ENCODE data around the gene ADGRV1. TPM values are rescaled to one million over a fixed set of nuclear protein-coding genes. Genes with fewer than 3 reads are reported as not detected.

The ADGRV1 gene
- total RNA-seq, 1 experiment from 2014 or later = 64.8 TPM

DNA sequence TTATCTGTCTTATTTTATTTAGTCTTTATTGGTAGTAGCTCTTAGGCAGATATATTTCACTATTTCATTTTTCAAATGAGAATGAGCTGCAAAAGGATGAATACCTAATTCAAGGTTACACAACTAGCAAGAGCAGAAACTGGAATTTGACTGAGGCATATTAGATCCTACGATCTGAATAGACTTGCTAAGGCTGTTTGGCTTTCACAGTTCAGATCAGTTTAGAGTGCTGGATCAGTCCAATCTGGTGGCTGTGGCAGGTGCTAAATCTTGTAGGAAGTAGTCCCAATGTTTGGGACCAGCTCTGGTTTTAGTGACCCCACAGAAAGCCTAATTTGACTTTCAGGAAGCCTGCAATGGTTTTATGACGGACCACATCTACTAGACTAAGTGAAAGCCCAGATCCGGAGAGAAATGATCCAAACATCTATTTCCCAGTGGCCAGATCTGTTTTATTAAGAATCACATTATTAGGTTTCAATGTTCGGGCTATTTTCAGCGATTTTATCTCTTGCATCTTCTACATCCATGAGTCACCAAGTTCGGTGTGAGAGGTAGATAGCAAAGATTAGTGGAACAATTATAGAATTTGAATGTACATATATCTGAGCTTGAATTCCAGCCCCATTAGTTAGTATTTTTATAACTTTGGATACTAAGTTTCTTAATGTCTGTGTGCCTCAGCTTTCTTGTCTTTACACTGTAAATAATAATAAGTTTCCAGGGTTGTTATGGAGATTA, 359.5 kb downstream of the ADGRV1 start:
- no peak overlapping the region for H2BK5ac ChIP-seq (ENCODE audit: insufficient read length, low read length)
- DNase-seq = no peak
- H2BK12ac ChIP-seq (ENCODE audit: insufficient read length, low read depth, low read length) = no peak overlapping the region
- no peak overlapping the region for H2BK20ac ChIP-seq (ENCODE audit: low read depth, low read length, poor library complexity, severe bottlenecking)
- Mint-ChIP-seq H3K4me1 (peaks cover 0 to 9% of the 10 kb centered on the region in 2 experiments; a peak in 3 of 4 replicates), H3K9me3 (no peaks in the 10 kb centered on the region), H3K36me3 (ENCODE audit: insufficient read depth in 1 of 3, low read depth in 3 of 3) (peaks cover 15 to 19% (median 17%) of the 10 kb centered on the region in 3 experiments), H3K27me3 (ENCODE audit: low read depth) (no peaks in the 10 kb centered on the region), H3K27ac (no peak overlapping the region; a peak in 2 of 7 replicates), H3K4me3 (no peak overlapping the region)
- no peak overlapping the region for H2AFZ ChIP-seq (ENCODE audit: low read length)
- H3K4me1 ChIP-seq (ENCODE audit: insufficient read depth, low read length) = no peaks in the 10 kb centered on the region
- H3K23me2 ChIP-seq (ENCODE audit: insufficient read length, low read depth, low read length, poor library complexity, severe bottlenecking) = no peaks in the 10 kb centered on the region
- no peak overlapping the region for H4K91ac ChIP-seq (ENCODE audit: insufficient read length, low read depth, low read length)
- H3K79me2 ChIP-seq (ENCODE audit: insufficient read depth, low read length) = no peaks in the 10 kb centered on the region
- no peak overlapping the region for H3T11ph ChIP-seq (ENCODE audit: low read length)
- TF ChIP-seq, protein P1, sequence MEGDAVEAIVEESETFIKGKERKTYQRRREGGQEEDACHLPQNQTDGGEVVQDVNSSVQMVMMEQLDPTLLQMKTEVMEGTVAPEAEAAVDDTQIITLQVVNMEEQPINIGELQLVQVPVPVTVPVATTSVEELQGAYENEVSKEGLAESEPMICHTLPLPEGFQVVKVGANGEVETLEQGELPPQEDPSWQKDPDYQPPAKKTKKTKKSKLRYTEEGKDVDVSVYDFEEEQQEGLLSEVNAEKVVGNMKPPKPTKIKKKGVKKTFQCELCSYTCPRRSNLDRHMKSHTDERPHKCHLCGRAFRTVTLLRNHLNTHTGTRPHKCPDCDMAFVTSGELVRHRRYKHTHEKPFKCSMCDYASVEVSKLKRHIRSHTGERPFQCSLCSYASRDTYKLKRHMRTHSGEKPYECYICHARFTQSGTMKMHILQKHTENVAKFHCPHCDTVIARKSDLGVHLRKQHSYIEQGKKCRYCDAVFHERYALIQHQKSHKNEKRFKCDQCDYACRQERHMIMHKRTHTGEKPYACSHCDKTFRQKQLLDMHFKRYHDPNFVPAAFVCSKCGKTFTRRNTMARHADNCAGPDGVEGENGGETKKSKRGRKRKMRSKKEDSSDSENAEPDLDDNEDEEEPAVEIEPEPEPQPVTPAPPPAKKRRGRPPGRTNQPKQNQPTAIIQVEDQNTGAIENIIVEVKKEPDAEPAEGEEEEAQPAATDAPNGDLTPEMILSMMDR (conservative IDR thresholded peaks at IDR 0.05) = no peak
- no peaks in the 10 kb centered on the region for H4K20me1 ChIP-seq (ENCODE audit: control insufficient read depth, insufficient read depth, insufficient read length)
- no peak overlapping the region for H3K27ac ChIP-seq (ENCODE audit: insufficient read length, low read depth, low read length)
- H3K4me2 ChIP-seq (ENCODE audit: insufficient read depth, insufficient read length, low read length) = no peak overlapping the region
- no peak overlapping the region for H3K18ac ChIP-seq (ENCODE audit: insufficient read length, low read depth, low read length)
- H3K23ac ChIP-seq (ENCODE audit: insufficient read length, low read depth, low read length) = no peak overlapping the region
- no peaks in the 10 kb centered on the region for H3K79me1 ChIP-seq (ENCODE audit: insufficient read depth, low read depth, low read length, poor library complexity, severe bottlenecking)
- no peaks in the 10 kb centered on the region for H3K27me3 ChIP-seq (ENCODE audit: insufficient read depth, low read length)
- no peak overlapping the region for H2AK5ac ChIP-seq (ENCODE audit: insufficient read length, low read length)
- H3K56ac ChIP-seq (ENCODE audit: insufficient read length, low read depth, low read length) = no peak overlapping the region
- no CpG with 5 or more reads among the region's 6 CpGs for WGBS (ENCODE audit: extremely low coverage, insufficient read length, low lambda C conversion rate)
- no peak overlapping the region for H2BK15ac ChIP-seq (ENCODE audit: low read depth, low read length)
- no peak overlapping the region for H4K8ac ChIP-seq (replicated peaks; ENCODE audit: insufficient read length, low read depth, low read length)
- no peak overlapping the region for H2BK120ac ChIP-seq (ENCODE audit: low read depth, low read length, poor library complexity, severe bottlenecking)
- no peak overlapping the region for H3K9ac ChIP-seq (ENCODE audit: extremely low read depth, insufficient read length, low read length)
- no peak overlapping the region for H3K14ac ChIP-seq (ENCODE audit: insufficient read depth, low read length)
- H4K5ac ChIP-seq (ENCODE audit: insufficient read length, low read depth, low read length) = no peak overlapping the region
- no peak overlapping the region for H3K4ac ChIP-seq (ENCODE audit: low read depth, low read length)
- H3K9me3 ChIP-seq (ENCODE audit: control insufficient read depth, low read depth, low read length) = no peaks in the 10 kb centered on the region

All from H9 (cell line).